K562 (cell line): ENCODE results near the gene ZNF324B. TPM values are rescaled to one million over a fixed set of nuclear protein-coding genes. Genes with fewer than 3 reads are reported as not detected.

Source experiments
- CHD1 ChIP-seq: fragments of 200-600 bp; sonication (generic); IDR thresholded peaks from one replicate; pipeline ENCODE4 v1.6.1; 2012; ENCODE audit warnings: mild to moderate bottlenecking, moderate library complexity, low read length, inconsistent platforms
- ELF4 ChIP-seq: fragments of 450-650 bp; formaldehyde crosslinking; IDR thresholded peaks from 2 replicates; pipeline ENCODE4 v1.4.0; 2022; ENCODE audit warnings: missing genetic modification characterization
- FOXJ3 ChIP-seq: sonication (generic); formaldehyde crosslinking; IDR thresholded peaks from 2 replicates; pipeline ENCODE4 v1.4.0; 2020; ENCODE audit warnings: mild to moderate bottlenecking, missing genetic modification reagents
- HNRNPK ChIP-seq: fragments of 200-400 bp; formaldehyde crosslinking; IDR thresholded peaks from one replicate; pipeline ENCODE4 v1.6.1; 2018; ENCODE audit warnings: mild to moderate bottlenecking, low read depth, low read length; ENCODE audit not compliant: poor library complexity, severe bottlenecking
- MTF1 ChIP-seq: fragments of 250-450 bp; sonication (Bioruptor Pico); IDR thresholded peaks from 2 replicates; pipeline ENCODE4 v1.9.0; 2021; ENCODE audit warnings: moderate library complexity, mild to moderate bottlenecking, inconsistent platforms, borderline replicate concordance
- MYNN ChIP-seq, 2 experiments: sonication (generic); formaldehyde crosslinking in 1 of 2; IDR thresholded peaks; 2 replicates each; pipeline versions ENCODE4 v1.5.0 to v1.6.1; 2016 to 2020; ENCODE audit warnings: antibody characterized with exemption in 1 of 2, missing genetic modification reagents in 1 of 2
- RCOR1 ChIP-seq, 2 experiments: IDR thresholded peaks; 2 replicates each; pipeline ENCODE4 v1.6.1; 2012; ENCODE audit warnings: low read depth in 2 of 2, low read length in 2 of 2, borderline replicate concordance in 1 of 2, improper control_type of control experiment in 1 of 2
- TCF7 ChIP-seq: sonication (generic); IDR thresholded peaks from 2 replicates; pipeline ENCODE4 v1.6.1; 2016; ENCODE audit warnings: antibody characterized with exemption, borderline replicate concordance
- U2AF2 ChIP-seq: fragments of 200-400 bp; formaldehyde crosslinking; optimal IDR thresholded peaks from 2 replicates; pipeline ENCODE3; 2017; ENCODE audit warnings: low read depth, mild to moderate bottlenecking, low read length
- YBX1 ChIP-seq: fragments of 450-650 bp; IDR thresholded peaks from 2 replicates; pipeline ENCODE4 v1.7.1; 2016; ENCODE audit warnings: mild to moderate bottlenecking
- ZNF134 ChIP-seq: fragments of 250-450 bp; sonication (Bioruptor Pico); conservative IDR thresholded peaks from 2 replicates; pipeline ENCODE4 v1.4.0; 2020
- ZNF217 ChIP-seq: sonication (generic); formaldehyde crosslinking; IDR thresholded peaks from 2 replicates; pipeline ENCODE4 v1.8.0; 2022; ENCODE audit warnings: mild to moderate bottlenecking, missing genetic modification reagents
- ZSCAN29 ChIP-seq: fragments of 450-650 bp; IDR thresholded peaks from 2 replicates; pipeline ENCODE4 v1.6.1; 2017
- polyA plus RNA-seq, 8 experiments: library from polyadenylated mRNA; depleted of rRNA in 4 of 8; stranded (reverse) in 5 of 8; unstranded in 3 of 8; fragments of >200 nt; fragmentation: Nextera tagmentation in 2 of 8; fragmentation: Illumina TruSeq in 1 of 8; extraction: Ambion mirVana in 2 of 8; extraction: Trizol in 1 of 8; gene quantifications; 2 replicates each; pipeline versions ENCODE4 v1.2.1 to v1.2.3, GENCODE V29; 2011 to 2014; ENCODE audit warnings: inconsistent platforms in 1 of 8, missing spikeins in 1 of 8
- total RNA-seq, 7 experiments: library from RNA; depleted of rRNA in 6 of 7; stranded (reverse); fragments of >200 nt in 6 of 7; fragmentation: Illumina TruSeq in 2 of 7; extraction: Trizol in 2 of 7; gene quantifications; 2 replicates each; pipeline versions ENCODE4 v1.2.1 to v1.2.3, GENCODE V29; 2011 to 2021; ENCODE audit warnings: low replicate concordance in 1 of 7
- TF ChIP-seq, protein P1 (sequence below), 2 experiments: fragments of 450-650 bp in 1 of 2; sonication (generic) in 1 of 2; formaldehyde crosslinking in 1 of 2; IDR thresholded peaks; 2 replicates each; pipeline versions ENCODE4 v1.7.1 to v1.9.0; 2016 to 2022; ENCODE audit warnings: inconsistent platforms in 1 of 2, mild to moderate bottlenecking in 1 of 2, missing genetic modification reagents in 1 of 2
- TF ChIP-seq, protein P2 (sequence below): fragments of 450-650 bp; formaldehyde crosslinking; IDR thresholded peaks from 2 replicates; pipeline ENCODE4 v1.4.0; 2022; ENCODE audit warnings: missing genetic modification characterization
- TF ChIP-seq, protein P3 (sequence below): fragments of 450-650 bp; formaldehyde crosslinking; IDR thresholded peaks from 2 replicates; pipeline ENCODE4 v1.4.0; 2020; ENCODE audit warnings: mild to moderate bottlenecking

The ZNF324B gene
- total and polyA plus RNA-seq, 9 of the 15 experiments (the other 6 are each of a cell fraction or from before 2014, with no cell fraction given): 0.20 to 13.5 (median 5.7) TPM

DNA sequence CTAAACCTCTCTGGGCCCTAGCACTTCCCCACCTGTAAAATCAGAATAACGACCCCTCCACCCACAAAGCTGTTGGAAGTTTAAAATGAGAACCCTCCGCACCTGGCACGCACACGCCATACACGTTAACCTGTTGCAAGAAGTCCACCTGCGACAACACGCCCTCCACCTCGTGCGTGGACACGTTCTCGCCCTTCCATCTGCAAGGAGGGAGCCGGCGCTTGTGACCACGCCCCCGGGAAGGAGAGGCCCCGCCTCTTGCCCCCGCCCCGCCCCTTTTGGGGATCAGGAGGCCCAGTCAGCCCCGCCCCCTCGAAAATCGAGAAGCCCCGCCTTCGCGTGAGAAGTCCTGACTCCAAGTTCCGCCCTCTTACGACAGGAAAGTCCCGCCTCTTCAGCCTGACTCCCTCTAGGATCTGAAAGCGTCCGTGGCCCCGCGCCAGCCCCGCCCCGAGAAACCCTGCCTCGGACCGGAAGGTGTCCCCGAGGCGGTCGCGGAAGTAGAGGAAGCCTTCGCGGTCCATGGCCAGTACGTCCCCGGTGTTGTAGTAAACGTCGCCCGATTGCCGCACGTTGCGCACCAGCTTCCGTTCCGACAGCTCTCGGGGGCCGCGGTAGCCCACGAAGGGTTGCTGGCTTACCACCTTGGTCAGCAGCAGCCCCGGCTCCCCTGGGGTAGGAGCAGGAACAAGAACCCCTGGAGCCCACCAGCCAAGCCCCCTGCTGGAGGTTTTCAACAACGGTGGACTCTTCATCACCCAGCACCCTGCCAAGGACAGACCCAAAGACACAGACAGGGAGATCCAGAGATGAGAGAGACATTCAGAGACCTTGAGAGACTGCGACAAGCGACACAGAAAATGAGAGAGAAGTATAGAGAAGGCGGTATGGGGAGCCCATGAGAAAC is 47.9 kb downstream of the ZNF324B start (continued):
- TF ChIP-seq, protein P1, sequence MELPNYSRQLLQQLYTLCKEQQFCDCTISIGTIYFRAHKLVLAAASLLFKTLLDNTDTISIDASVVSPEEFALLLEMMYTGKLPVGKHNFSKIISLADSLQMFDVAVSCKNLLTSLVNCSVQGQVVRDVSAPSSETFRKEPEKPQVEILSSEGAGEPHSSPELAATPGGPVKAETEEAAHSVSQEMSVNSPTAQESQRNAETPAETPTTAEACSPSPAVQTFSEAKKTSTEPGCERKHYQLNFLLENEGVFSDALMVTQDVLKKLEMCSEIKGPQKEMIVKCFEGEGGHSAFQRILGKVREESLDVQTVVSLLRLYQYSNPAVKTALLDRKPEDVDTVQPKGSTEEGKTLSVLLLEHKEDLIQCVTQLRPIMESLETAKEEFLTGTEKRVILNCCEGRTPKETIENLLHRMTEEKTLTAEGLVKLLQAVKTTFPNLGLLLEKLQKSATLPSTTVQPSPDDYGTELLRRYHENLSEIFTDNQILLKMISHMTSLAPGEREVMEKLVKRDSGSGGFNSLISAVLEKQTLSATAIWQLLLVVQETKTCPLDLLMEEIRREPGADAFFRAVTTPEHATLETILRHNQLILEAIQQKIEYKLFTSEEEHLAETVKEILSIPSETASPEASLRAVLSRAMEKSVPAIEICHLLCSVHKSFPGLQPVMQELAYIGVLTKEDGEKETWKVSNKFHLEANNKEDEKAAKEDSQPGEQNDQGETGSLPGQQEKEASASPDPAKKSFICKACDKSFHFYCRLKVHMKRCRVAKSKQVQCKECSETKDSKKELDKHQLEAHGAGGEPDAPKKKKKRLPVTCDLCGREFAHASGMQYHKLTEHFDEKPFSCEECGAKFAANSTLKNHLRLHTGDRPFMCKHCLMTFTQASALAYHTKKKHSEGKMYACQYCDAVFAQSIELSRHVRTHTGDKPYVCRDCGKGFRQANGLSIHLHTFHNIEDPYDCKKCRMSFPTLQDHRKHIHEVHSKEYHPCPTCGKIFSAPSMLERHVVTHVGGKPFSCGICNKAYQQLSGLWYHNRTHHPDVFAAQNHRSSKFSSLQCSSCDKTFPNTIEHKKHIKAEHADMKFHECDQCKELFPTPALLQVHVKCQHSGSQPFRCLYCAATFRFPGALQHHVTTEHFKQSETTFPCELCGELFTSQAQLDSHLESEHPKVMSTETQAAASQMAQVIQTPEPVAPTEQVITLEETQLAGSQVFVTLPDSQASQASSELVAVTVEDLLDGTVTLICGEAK (IDR thresholded peaks at IDR 0.05): peak; percentile 99
- TF ChIP-seq, protein P1 (CRISPR knock-in tag; IDR thresholded peaks at IDR 0.05): no peak
- TF ChIP-seq, protein P2, sequence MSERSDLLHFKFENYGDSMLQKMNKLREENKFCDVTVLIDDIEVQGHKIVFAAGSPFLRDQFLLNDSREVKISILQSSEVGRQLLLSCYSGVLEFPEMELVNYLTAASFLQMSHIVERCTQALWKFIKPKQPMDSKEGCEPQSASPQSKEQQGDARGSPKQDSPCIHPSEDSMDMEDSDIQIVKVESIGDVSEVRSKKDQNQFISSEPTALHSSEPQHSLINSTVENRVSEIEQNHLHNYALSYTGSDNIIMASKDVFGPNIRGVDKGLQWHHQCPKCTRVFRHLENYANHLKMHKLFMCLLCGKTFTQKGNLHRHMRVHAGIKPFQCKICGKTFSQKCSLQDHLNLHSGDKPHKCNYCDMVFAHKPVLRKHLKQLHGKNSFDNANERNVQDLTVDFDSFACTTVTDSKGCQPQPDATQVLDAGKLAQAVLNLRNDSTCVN: peak; percentile 64; the same call in 1 of the 2 replicates
- no peak for TF ChIP-seq ZNF217 (CRISPR knock-in tag)
- TF ChIP-seq YBX1: no peak
- TF ChIP-seq MYNN (IDR thresholded peaks at IDR 0.05): no peak; the same call in 1 of the 2 replicates
- no peak for TF ChIP-seq MYNN (CRISPR knock-in tag; IDR thresholded peaks at IDR 0.05)
- TF ChIP-seq ELF4 (CRISPR knock-in tag): peak; percentile 70; the same call in 1 of the 2 replicates
- TF ChIP-seq MTF1 (CRISPR knock-in tag): no peak
- TF ChIP-seq ZNF134 (CRISPR knock-in tag): no peak
- TF ChIP-seq TCF7: peak; percentile 83; the same call in 1 of the 2 replicates
- TF ChIP-seq HNRNPK: no peak
- no peak for TF ChIP-seq ZSCAN29
- TF ChIP-seq, protein P3, sequence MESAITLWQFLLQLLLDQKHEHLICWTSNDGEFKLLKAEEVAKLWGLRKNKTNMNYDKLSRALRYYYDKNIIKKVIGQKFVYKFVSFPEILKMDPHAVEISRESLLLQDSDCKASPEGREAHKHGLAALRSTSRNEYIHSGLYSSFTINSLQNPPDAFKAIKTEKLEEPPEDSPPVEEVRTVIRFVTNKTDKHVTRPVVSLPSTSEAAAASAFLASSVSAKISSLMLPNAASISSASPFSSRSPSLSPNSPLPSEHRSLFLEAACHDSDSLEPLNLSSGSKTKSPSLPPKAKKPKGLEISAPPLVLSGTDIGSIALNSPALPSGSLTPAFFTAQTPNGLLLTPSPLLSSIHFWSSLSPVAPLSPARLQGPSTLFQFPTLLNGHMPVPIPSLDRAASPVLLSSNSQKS (CRISPR knock-in tag): no peak
- no peak for TF ChIP-seq FOXJ3 (CRISPR knock-in tag)
- no peak; a peak in 1 of 4 replicates for TF ChIP-seq RCOR1 (IDR thresholded peaks at IDR 0.05; ENCODE audit: borderline replicate concordance in 1 of 2, low read depth in 2 of 2, low read length in 2 of 2)
- no peak for TF ChIP-seq CHD1
- no peak for TF ChIP-seq U2AF2
